K562 (cell line): Measurements from ENCODE around the gene FHIT. TPM values are rescaled to one million over a fixed set of nuclear protein-coding genes. Genes with fewer than 3 reads are reported as not detected.

Source experiments
- ATAC-seq: fragments of 200-7000 bp; cut with Tn5 transposase; 3 replicates; pipeline ENCODE4 v1.9.1; 2020; ENCODE audit warnings: moderate library complexity
- BruUV-seq: library from RNA; stranded (reverse); fragments of 400-500 nt; replicated peaks from 2 replicates; lab custom pipeline; 2021; lab: Mats Ljungman, UMichigan
- CTCF ChIA-PET: fragments of 300-600 bp; formaldehyde crosslinking; extraction: SDS; loops from one replicate; lab custom pipeline; 2021; ENCODE audit warnings: low intra/inter-chr PET ratio; lab: Yijun Ruan, JAX
- POLR2A ChIA-PET: fragments of 300-600, 350-650 bp; sonication (Branson Sonifier 250); formaldehyde crosslinking; extraction: SDS; loops from one replicate; lab custom pipeline; 2021; ENCODE audit warnings: antibody characterized with exemption, inconsistent platforms; lab: Yijun Ruan, JAX
- DNase-seq, 4 experiments: peaks; one replicate each; pipeline versions ENCODE4 v3.0.0 to v3.0.0-alpha.2; 2011 to 2018; ENCODE audit warnings: low spot score in 3 of 4, mixed read lengths in 3 of 4; ENCODE audit errors: extremely low read depth in 1 of 4
- FAIRE-seq: peaks from 2 replicates; lab custom pipeline; 2011; peaks lifted over from hg19 to GRCh38; lab: Jason Lieb, UNC
- H2AFZ ChIP-seq: 2 replicates; pipeline ENCODE4 v1.6.0; 2011; ENCODE audit warnings: low read depth, low read length, control low read depth, inconsistent platforms
- H3K27ac ChIP-seq: fragments of 200-600 bp; 3 replicates; pipeline ENCODE4 v1.8.0; 2011; ENCODE audit warnings: low read depth, mild to moderate bottlenecking, control low read depth, inconsistent platforms, low read length, moderate library complexity, mixed read lengths; ENCODE audit errors: extremely low read depth
- H3K27me3 ChIP-seq, 2 experiments: fragments of 300-600 bp in 1 of 2; 2 replicates in 1 of 2; 3 replicates in 1 of 2; pipeline versions ENCODE4 v1.6.0 to v1.8.0; 2011; ENCODE audit warnings: inconsistent platforms in 2 of 2, low read length in 2 of 2, mild to moderate bottlenecking in 1 of 2, mixed read lengths in 1 of 2, moderate library complexity in 1 of 2; ENCODE audit not compliant: control insufficient read depth in 2 of 2, insufficient read depth in 2 of 2
- H3K36me3 ChIP-seq: fragments of 300-600 bp; 3 replicates; pipeline ENCODE4 v1.8.0; 2011; ENCODE audit warnings: mild to moderate bottlenecking, low read length, inconsistent platforms; ENCODE audit not compliant: control insufficient read depth, insufficient read depth
- H3K4me1 ChIP-seq, 2 experiments: fragments of 200-600 bp in 1 of 2; replicated peaks in 1 of 2; 2 replicates in 1 of 2; 3 replicates in 1 of 2; pipeline versions ENCODE4 v1.5.1 to v1.8.0; 2011; ENCODE audit warnings: inconsistent platforms in 2 of 2, low read length in 2 of 2, mild to moderate bottlenecking in 1 of 2, mixed read lengths in 1 of 2, moderate library complexity in 1 of 2; ENCODE audit not compliant: control insufficient read depth in 2 of 2, insufficient read depth in 2 of 2
- H3K4me2 ChIP-seq: 2 replicates; pipeline ENCODE4 v1.6.1; 2011; ENCODE audit warnings: low read length, control low read depth, inconsistent platforms, mixed read lengths; ENCODE audit not compliant: insufficient read depth
- H3K4me3 ChIP-seq: fragments of 200-600 bp; sonication (generic), shearing (Covaris generic); 2 replicates; pipeline ENCODE4 v1.5.1; 2016; ENCODE audit warnings: control low read depth, inconsistent platforms
- H3K79me2 ChIP-seq: fragments of 200-600 bp; 3 replicates; pipeline ENCODE4 v1.8.0; 2011; ENCODE audit warnings: low read length, inconsistent platforms; ENCODE audit not compliant: control insufficient read depth, insufficient read depth
- H3K9ac ChIP-seq, 2 experiments: 2 replicates each; pipeline versions ENCODE4 v1.6.0 to v1.6.1; 2011; ENCODE audit warnings: low read depth in 2 of 2, low read length in 2 of 2, control low read depth in 1 of 2, inconsistent platforms in 1 of 2, mild to moderate bottlenecking in 1 of 2, mixed read lengths in 1 of 2; ENCODE audit not compliant: insufficient read depth in 1 of 2
- H3K9me1 ChIP-seq: one replicate; pipeline ENCODE4 v1.6.0; 2011; ENCODE audit warnings: inconsistent platforms, mild to moderate bottlenecking, low read length, moderate library complexity; ENCODE audit not compliant: control insufficient read depth, insufficient read depth
- H3K9me3 ChIP-seq: replicated peaks from 2 replicates; pipeline ENCODE4 v1.5.1; 2011; ENCODE audit warnings: low read depth, low read length, inconsistent platforms; ENCODE audit not compliant: control insufficient read depth, insufficient read depth
- H4K20me1 ChIP-seq: replicated peaks from 2 replicates; pipeline ENCODE4 v1.6.1; 2011; ENCODE audit warnings: low read length, inconsistent platforms, mixed read lengths; ENCODE audit not compliant: control insufficient read depth, insufficient read depth
- CBX2 ChIP-seq: fragments of 200-600 bp; sonication (generic); IDR thresholded peaks from one replicate; pipeline ENCODE4 v1.6.1; 2012; ENCODE audit warnings: mild to moderate bottlenecking, low read length, inconsistent platforms; ENCODE audit not compliant: insufficient read depth, poor library complexity, severe bottlenecking
- JUN ChIP-seq, 2 experiments: sonication (generic) in 1 of 2; formaldehyde crosslinking in 1 of 2; IDR thresholded peaks; 2 replicates each; pipeline versions ENCODE4 v1.6.1 to v1.8.0; 2012 to 2022; ENCODE audit warnings: borderline replicate concordance in 2 of 2, mild to moderate bottlenecking in 2 of 2, improper control_type of control experiment in 1 of 2, low read depth in 1 of 2, low read length in 1 of 2, missing genetic modification reagents in 1 of 2
- KDM2B ChIP-seq: fragments of 250-450 bp; sonication (Bioruptor Pico); IDR thresholded peaks from 2 replicates; pipeline ENCODE4 v1.8.0; 2021; ENCODE audit warnings: mild to moderate bottlenecking, moderate library complexity
- MYNN ChIP-seq, 2 experiments: sonication (generic); formaldehyde crosslinking in 1 of 2; IDR thresholded peaks; 2 replicates each; pipeline versions ENCODE4 v1.5.0 to v1.6.1; 2016 to 2020; ENCODE audit warnings: antibody characterized with exemption in 1 of 2, missing genetic modification reagents in 1 of 2
- PBX2 ChIP-seq, 2 experiments: IDR thresholded peaks in 1 of 2; conservative IDR thresholded peaks in 1 of 2; 2 replicates each; pipeline ENCODE4 v1.6.1; 2016; ENCODE audit warnings: low read depth in 2 of 2, mild to moderate bottlenecking in 1 of 2, missing compliant biosample characterization in 1 of 2, missing genetic modification characterization in 1 of 2, moderate library complexity in 1 of 2
- RBM39 ChIP-seq: fragments of 200-400 bp; formaldehyde crosslinking; optimal IDR thresholded peaks from 2 replicates; pipeline ENCODE3; 2018; ENCODE audit warnings: low read depth, low read length
- SMAD3 ChIP-seq: fragments of 450-650 bp; formaldehyde crosslinking; conservative IDR thresholded peaks from 2 replicates; pipeline ENCODE4 v1.4.0; 2020; ENCODE audit warnings: mild to moderate bottlenecking
- SMAD4 ChIP-seq: fragments of 250-450 bp; sonication (Bioruptor Pico); conservative IDR thresholded peaks from 2 replicates; pipeline ENCODE4 v1.8.0; 2021; ENCODE audit warnings: inconsistent platforms, mild to moderate bottlenecking, moderate library complexity
- SMARCA5 ChIP-seq: fragments of 450-650 bp; IDR thresholded peaks from 2 replicates; pipeline ENCODE4 v1.6.1; 2016
- SRF ChIP-seq, 2 experiments: fragments of 250-450, 450-650 bp in 1 of 2; sonication (Bioruptor Pico) in 1 of 2; sonication (generic) in 1 of 2; formaldehyde crosslinking; IDR thresholded peaks; 2 replicates each; pipeline versions ENCODE4 v1.5.0 to v1.5.1; 2020 to 2022; ENCODE audit warnings: mild to moderate bottlenecking in 1 of 2, missing genetic modification reagents in 1 of 2
- TAF9B ChIP-seq: fragments of 450-650 bp; IDR thresholded peaks from 2 replicates; pipeline ENCODE4 v1.6.1; 2018; ENCODE audit warnings: mild to moderate bottlenecking; ENCODE audit not compliant: partially characterized antibody
- TSC22D4 ChIP-seq: fragments of 450-650 bp; IDR thresholded peaks from 2 replicates; pipeline ENCODE4 v1.6.1; 2016; ENCODE audit warnings: missing genetic modification characterization, missing biosample characterization, control low read depth
- ZNF3 ChIP-seq: fragments of 250-450 bp; sonication (Bioruptor Pico); IDR thresholded peaks from 2 replicates; pipeline ENCODE4 v1.5.0; 2021; ENCODE audit warnings: mild to moderate bottlenecking, moderate library complexity
- ZNF655 ChIP-seq: fragments of 250-450 bp; sonication (Bioruptor Pico); IDR thresholded peaks from 2 replicates; pipeline ENCODE4 v1.5.0; 2021
- WGBS: fragments of 100-300 bp; shearing (Covaris generic); methylation state at CpG from one replicate; pipeline ENCODE4 v1.1.6; 2016; ENCODE audit warnings: low coverage, mixed read lengths; ENCODE audit not compliant: insufficient coverage; ENCODE audit errors: missing lambda C conversion rate; 5-methylcytosine and 5-hydroxymethylcytosine counted together
- in situ Hi-C: fragments of 300-500 bp; cut with MboI; formaldehyde crosslinking; loops from 4 replicates; pipeline ENCODE4 v1.15.0; 2018; ENCODE audit warnings: inconsistent platforms, mixed read lengths
- intact Hi-C: fragments of 100-400 bp; cut with micrococcal nuclease; formaldehyde crosslinking; loops from 2 replicates; pipeline ENCODE4 v1.14.2; 2022
- polyA plus RNA-seq, 8 experiments: library from polyadenylated mRNA; depleted of rRNA in 4 of 8; stranded (reverse) in 5 of 8; unstranded in 3 of 8; fragments of >200 nt; fragmentation: Nextera tagmentation in 2 of 8; fragmentation: Illumina TruSeq in 1 of 8; extraction: Ambion mirVana in 2 of 8; extraction: Trizol in 1 of 8; gene quantifications; 2 replicates each; pipeline versions ENCODE4 v1.2.1 to v1.2.3, GENCODE V29; 2011 to 2014; ENCODE audit warnings: inconsistent platforms in 1 of 8, missing spikeins in 1 of 8
- total RNA-seq, 7 experiments: library from RNA; depleted of rRNA in 6 of 7; stranded (reverse); fragments of >200 nt in 6 of 7; fragmentation: Illumina TruSeq in 2 of 7; extraction: Trizol in 2 of 7; gene quantifications; 2 replicates each; pipeline versions ENCODE4 v1.2.1 to v1.2.3, GENCODE V29; 2011 to 2021; ENCODE audit warnings: low replicate concordance in 1 of 7
- TF ChIP-seq, protein P1 (sequence below): sonication (generic); formaldehyde crosslinking; IDR thresholded peaks from 2 replicates; pipeline ENCODE4 v1.8.0; 2022; ENCODE audit warnings: missing genetic modification reagents, mild to moderate bottlenecking, borderline replicate concordance

The FHIT gene
- total and polyA plus RNA-seq, 9 of the 15 experiments (the other 6 are each of a cell fraction or from before 2014, with no cell fraction given): 1.7 to 9.1 (median 4.3) TPM

DNA sequence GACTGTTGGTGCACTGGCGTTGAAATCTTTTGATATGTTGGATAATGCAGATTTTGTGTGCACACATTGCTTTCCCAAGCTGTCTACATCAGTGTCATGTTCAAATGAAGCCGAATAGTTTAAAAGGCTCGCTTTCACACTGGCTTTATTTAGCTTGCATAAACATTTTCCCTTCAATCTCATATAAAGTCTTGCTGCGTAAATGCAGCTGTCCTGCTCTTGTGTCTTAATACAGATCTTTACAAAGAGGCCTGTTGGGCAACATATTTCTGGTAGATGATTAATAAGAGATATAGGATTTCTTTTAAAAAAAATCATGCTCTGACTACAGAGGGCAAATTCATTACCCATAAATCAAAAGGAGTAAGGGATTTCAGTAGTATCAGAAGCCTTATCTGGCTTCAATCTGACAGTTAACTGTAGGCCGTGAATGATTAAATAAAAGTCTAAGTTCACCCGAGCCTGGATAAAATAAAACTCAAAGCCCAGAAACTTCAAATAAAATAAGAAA lies 937.2 kb downstream of the FHIT start:
- no peaks in the 10 kb centered on the region for H3K9me1 ChIP-seq
- no peak overlapping the region for H3K27ac ChIP-seq
- no peaks in the 10 kb centered on the region for H3K27me3 ChIP-seq
- no peaks in the 10 kb centered on the region for H3K79me2 ChIP-seq
- in situ Hi-C loops (no loop called here), intact Hi-C loops (no loop called here)
- no peak for ATAC-seq
- H3K36me3 ChIP-seq: no peaks in the 10 kb centered on the region
- no peak for DNase-seq
- H3K9me3 ChIP-seq: no peaks in the 10 kb centered on the region
- FAIRE-seq: no peak
- H2AFZ ChIP-seq: no peak overlapping the region
- 63% methylated on average over 6 of the region's 6 CpGs for WGBS
- BruUV-seq: no TSS peak
- no peak overlapping the region for H3K4me3 ChIP-seq
- no peak overlapping the region for H3K9ac ChIP-seq
- H3K4me1 ChIP-seq: no peaks in the 10 kb centered on the region; a peak in 1 of 5 replicates
- ChIA-PET POLR2A (interaction anchor here (0.6 kb wide), 1 partner anchor 25 kb away, joined by 3 read pairs; no protein-coding TSS in a partner anchor), CTCF (no interaction called here)
- no peaks in the 10 kb centered on the region for H4K20me1 ChIP-seq
- H3K4me2 ChIP-seq: no peak overlapping the region
- no peak for TF ChIP-seq TAF9B
- TF ChIP-seq SMAD3 (CRISPR knock-in tag): no peak
- TF ChIP-seq ZNF3: no peak
- no peak for TF ChIP-seq SMAD4 (CRISPR knock-in tag)
- no peak for TF ChIP-seq KDM2B (CRISPR knock-in tag)
- no peak for TF ChIP-seq SRF (CRISPR knock-in tag; IDR thresholded peaks at IDR 0.05)
- no peak for TF ChIP-seq PBX2 (CRISPR knock-in tag; IDR thresholded peaks at IDR 0.05; ENCODE audit: low read depth)
- TF ChIP-seq PBX2 (tag; conservative IDR thresholded peaks at IDR 0.05; ENCODE audit: low read depth): peak; percentile 35; the same call in 1 of the 2 replicates
- no peak for TF ChIP-seq MYNN (IDR thresholded peaks at IDR 0.05)
- no peak for TF ChIP-seq MYNN (CRISPR knock-in tag; IDR thresholded peaks at IDR 0.05)
- no peak for TF ChIP-seq ZNF655
- TF ChIP-seq TSC22D4 (tag): no peak
- no peak for TF ChIP-seq RBM39
- TF ChIP-seq CBX2: no peak
- TF ChIP-seq, protein P1, sequence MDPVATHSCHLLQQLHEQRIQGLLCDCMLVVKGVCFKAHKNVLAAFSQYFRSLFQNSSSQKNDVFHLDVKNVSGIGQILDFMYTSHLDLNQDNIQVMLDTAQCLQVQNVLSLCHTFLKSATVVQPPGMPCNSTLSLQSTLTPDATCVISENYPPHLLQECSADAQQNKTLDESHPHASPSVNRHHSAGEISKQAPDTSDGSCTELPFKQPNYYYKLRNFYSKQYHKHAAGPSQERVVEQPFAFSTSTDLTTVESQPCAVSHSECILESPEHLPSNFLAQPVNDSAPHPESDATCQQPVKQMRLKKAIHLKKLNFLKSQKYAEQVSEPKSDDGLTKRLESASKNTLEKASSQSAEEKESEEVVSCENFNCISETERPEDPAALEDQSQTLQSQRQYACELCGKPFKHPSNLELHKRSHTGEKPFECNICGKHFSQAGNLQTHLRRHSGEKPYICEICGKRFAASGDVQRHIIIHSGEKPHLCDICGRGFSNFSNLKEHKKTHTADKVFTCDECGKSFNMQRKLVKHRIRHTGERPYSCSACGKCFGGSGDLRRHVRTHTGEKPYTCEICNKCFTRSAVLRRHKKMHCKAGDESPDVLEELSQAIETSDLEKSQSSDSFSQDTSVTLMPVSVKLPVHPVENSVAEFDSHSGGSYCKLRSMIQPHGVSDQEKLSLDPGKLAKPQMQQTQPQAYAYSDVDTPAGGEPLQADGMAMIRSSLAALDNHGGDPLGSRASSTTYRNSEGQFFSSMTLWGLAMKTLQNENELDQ (CRISPR knock-in tag): no peak
- no peak for TF ChIP-seq SMARCA5
- no peak for TF ChIP-seq JUN (IDR thresholded peaks at IDR 0.05; ENCODE audit: borderline replicate concordance, low read depth, low read length)
- TF ChIP-seq JUN (CRISPR knock-in tag; IDR thresholded peaks at IDR 0.05; ENCODE audit: borderline replicate concordance): no peak
